ENCODE results near the gene YY1. TPM values are rescaled to one million over a fixed set of nuclear protein-coding genes. Genes with fewer than 3 reads are reported as not detected.

The YY1 gene
- total RNA-seq, 1 donor from 2014 or later, result 74.8 TPM

- no peak for TF ChIP-seq CTCF (IDR thresholded peaks at IDR 0.05)
- intact Hi-C loops (cut with DNase I), result no loop called here
- H3K27me3 ChIP-seq (ENCODE audit: low read depth), result no peaks in the 10 kb centered on the region
- H3K36me3 ChIP-seq, result no peaks in the 10 kb centered on the region
- DNase-seq, result no peak
- ATAC-seq, result no peak
- no peak overlapping the region for H3K27ac ChIP-seq
- no peak overlapping the region for H3K4me3 ChIP-seq
- no peaks in the 10 kb centered on the region for H3K9me3 ChIP-seq
- peaks cover 37% of the 10 kb centered on the region for H3K4me1 ChIP-seq
These were observed 19.7 kb upstream of the YY1 start for GRCh38 chr14:100219126-100219785.

DNA sequence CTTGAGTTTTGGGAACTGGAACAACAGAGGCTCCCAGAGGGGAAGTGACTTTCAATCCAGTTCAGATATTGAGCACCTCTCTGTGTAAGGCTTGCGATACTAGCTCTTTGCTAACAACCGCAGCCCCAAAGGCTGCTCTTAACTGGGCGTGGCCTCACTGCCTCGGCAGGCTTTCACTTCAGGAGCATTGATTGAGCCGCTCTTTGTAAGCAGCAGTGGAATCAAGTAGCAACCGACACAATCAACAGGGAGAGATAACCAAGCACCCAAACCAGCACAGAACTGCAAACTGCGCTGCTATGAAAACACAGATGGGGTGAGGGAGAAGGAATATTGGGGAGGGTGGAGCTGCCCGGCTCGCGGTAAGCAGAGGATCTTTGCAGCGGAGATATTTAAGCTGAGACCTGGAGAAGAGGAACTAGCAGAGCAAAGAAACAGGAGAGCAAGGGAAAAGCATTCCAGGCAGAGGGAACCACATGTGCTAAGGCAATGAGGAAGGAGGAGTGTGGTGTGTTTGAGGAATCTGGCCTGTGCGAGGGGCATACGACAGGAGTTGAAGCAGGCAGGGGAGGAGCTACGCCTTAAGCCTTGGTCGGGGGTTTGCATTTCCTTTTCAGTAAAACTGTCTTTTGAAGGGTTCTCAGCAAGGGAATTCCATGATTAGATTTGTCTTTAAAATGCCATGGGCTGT is 17.3 kb upstream of the YY1 start:
- no peak for TF ChIP-seq CTCF (IDR thresholded peaks at IDR 0.05)
- Histone ChIP-seq H3K4me3 (peak overlapping the region; percentile 57), H3K36me3 (no peaks in the 10 kb centered on the region), H3K27ac (peak overlapping the region; percentile 84), H3K27me3 (ENCODE audit: low read depth) (no peaks in the 10 kb centered on the region), H3K4me1 (peaks cover 31% of the 10 kb centered on the region), H3K9me3 (no peaks in the 10 kb centered on the region)
- peak; percentile 80 for DNase-seq
- intact Hi-C loops (cut with DNase I), result no loop called here
- peak; percentile 89 to 93 for ATAC-seq

DNA sequence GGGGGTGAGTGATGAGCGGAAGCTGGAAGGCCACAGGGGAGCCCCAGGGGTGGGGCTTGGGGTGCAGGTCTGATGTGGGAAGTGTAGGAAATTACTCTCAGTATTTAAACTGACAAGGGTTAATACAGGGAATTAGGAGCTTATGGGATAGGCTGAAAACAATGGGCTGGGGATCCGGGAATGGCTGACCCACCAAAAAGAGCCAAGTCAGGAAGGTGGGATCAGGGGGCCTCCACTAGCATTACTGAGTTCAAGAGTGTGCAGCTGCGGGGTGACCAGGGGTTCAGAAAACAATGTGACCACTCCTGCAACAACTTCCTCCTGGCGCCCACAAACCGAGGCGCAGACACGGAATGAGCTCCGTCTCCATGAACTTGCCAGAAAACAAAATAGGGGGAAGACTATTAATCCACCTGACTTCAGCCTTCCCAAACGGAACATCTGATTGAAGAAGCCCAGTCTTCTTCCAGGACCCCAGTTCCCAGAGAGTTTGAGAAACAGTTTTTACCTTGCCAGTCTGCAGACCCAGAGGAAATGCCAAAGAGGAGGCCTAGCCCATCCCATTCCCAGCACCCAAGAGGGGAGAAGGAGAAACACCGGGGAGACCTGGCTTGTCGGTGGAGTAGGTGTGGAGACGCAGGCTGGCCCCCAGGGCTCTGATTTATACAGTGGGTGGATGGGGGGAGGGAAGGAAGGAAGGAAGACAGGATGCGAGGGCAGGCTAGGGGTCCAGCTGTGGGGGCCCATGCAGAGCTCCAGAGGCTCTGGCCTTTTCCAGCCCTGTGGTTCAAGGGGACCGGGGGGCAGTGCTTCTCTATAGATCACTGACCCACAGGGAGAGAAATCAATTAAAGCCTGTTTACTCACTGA is 16.5 kb upstream of the YY1 start:
- peaks cover 31% of the 10 kb centered on the region for H3K4me1 ChIP-seq
- no peak for DNase-seq
- no peaks in the 10 kb centered on the region for H3K9me3 ChIP-seq
- no peak for TF ChIP-seq CTCF (IDR thresholded peaks at IDR 0.05)
- peak; percentile 18 to 27 for ATAC-seq
- intact Hi-C loops (cut with DNase I), result no loop called here
- no peaks in the 10 kb centered on the region for H3K27me3 ChIP-seq (ENCODE audit: low read depth)
- no peaks in the 10 kb centered on the region for H3K36me3 ChIP-seq
- H3K4me3 ChIP-seq, result peak overlapping the region; percentile 57
- peak overlapping the region; percentile 84 for H3K27ac ChIP-seq

DNA sequence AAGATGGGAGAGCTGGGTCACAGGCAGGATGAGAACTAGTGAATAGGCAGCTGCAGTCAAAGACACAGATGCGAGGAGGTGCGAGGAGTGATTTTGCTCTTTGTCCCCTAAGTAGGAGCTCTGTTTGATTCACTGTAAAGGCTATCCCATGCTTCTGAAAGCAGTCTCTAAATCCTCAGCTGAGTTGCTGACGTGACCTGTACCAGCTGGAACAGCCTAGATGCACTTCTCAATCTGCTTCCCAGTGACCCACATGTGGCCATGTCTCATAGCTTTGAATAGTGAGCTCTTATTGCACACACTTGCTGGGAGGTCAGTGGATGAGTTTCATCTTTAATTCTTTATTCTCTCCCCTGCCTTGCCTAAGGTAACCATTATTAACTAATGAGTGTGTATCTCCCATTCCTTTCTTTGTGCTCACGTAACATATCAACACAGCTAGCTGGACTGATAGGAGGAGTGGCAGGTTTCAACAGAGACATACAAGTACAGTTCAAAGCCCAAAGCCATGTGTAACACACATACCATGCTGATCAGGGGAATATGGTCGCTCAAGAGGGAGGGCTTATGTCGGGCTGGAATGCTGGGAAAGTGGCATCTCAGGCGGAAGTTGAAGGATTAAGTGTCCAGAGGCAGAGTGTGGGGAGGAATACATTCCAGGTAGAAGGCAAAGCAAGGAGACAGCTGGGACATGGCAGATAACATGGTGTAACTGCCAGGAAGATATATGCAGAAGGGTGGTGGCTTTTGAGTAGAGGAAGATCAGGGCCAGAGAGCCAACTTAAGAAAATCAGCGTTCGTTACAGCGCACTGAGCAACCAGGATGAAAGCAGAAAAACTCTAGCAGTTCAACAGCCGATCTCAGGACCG is 15.4 kb upstream of the YY1 start:
- Histone ChIP-seq H3K27ac (no peak overlapping the region), H3K4me3 (no peak overlapping the region), H3K9me3 (no peaks in the 10 kb centered on the region)

More for the DNA sequence above, 15.4 kb upstream of the YY1 start:
- intact Hi-C loops (cut with DNase I), result no loop called here
- peaks cover 31% of the 10 kb centered on the region for H3K4me1 ChIP-seq
- DNase-seq, result no peak
- no peak for TF ChIP-seq CTCF (IDR thresholded peaks at IDR 0.05)
- no peaks in the 10 kb centered on the region for H3K36me3 ChIP-seq
- ATAC-seq, result no peak
- H3K27me3 ChIP-seq (ENCODE audit: low read depth), result no peaks in the 10 kb centered on the region
